Measurements from ENCODE around the gene MTHFD2L. TPM values are rescaled to one million over a fixed set of nuclear protein-coding genes. Genes with fewer than 3 reads are reported as not detected.
"Not testable (repeated sequence)": the region's sequence is repeated elsewhere in the genome, so short reads cannot be mapped to it uniquely, and the experiment has no call there.

MTHFD2L gene
- 7.1 and 8.9 TPM in 2 replicates for total RNA-seq (2014; rRNA removed; shearing (Covaris generic))

DNA sequence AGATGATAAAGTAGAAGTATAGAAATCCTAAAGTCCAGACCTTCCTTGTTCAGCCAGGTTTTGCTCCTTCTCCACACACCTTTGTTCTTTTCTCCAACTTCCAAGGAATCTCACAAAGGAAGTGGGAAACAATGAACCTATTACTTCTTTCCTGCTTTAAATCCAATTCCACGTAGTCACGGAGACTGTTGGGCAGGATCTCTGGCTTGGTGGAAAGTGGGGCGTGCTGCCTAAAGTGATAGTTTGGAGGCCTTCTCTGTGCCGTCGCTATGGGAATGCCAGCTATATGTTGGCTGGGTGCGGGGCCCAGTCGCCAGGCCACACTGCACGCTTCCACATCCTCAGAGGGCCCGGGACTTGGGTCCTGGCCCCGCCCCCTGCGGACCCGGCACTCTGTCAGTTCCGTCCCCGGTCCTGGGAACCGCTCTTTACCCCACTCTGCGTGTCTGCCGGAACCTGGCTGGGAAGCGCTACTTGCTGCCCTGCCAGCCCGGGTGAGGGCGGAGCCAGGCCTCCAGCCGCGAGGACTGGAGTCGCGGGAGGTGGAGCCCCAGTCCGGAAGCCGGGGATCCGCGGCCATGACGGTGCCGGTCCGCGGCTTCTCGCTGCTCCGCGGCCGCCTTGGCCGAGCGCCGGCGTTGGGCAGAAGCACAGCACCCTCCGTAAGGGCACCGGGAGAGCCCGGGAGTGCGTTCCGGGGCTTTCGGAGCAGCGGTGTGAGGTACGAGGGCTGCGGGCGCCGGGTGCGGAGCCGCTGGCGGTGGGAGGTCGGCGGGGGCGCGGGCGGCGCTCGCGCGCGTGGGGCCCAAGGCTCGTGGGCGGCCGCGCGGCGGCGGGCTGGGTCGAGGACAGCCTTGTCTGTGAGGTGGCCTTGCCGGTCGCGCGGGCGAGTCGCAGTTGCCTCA, at the start of gene MTHFD2L:
MTHFD2L (plus strand) TSS at position 558 of the 905 bp plus-strand sequence; CDS start at position 579, 21 bp downstream.
- peak; percentile 86 for DNase-seq (ENCODE audit: low spot score)

DNA sequence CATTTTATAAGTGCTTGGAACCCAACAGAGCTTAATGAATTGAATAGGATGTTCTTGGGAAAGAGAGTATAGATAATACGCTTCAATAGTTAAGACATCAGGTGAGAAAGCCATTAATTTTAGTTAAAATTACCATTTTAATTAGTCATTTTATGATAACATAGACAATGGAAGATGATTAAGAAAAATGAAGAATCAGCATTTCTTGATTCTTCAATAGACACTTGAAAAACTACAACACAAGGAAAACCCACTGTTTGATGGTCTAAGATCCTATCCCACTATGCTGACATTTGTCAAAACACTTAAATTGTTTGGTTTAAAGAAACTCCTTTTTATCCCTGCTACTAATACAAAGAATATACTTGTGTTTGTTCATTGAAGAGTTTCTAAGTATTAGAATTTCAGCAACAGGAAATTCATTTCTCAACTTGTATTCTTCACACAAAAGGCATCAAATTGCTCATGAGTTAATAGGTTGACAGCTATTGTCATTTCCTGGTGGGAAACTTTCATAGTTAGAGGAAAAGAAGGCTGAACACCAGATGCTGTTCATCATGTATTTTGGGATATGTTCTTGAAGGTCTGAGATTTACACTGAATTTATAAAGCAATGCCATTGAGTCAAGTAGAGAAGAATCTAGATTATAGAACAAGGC, 49.3 kb upstream of the MTHFD2L start:
- DNase-seq (ENCODE audit: low spot score): no peak

DNA sequence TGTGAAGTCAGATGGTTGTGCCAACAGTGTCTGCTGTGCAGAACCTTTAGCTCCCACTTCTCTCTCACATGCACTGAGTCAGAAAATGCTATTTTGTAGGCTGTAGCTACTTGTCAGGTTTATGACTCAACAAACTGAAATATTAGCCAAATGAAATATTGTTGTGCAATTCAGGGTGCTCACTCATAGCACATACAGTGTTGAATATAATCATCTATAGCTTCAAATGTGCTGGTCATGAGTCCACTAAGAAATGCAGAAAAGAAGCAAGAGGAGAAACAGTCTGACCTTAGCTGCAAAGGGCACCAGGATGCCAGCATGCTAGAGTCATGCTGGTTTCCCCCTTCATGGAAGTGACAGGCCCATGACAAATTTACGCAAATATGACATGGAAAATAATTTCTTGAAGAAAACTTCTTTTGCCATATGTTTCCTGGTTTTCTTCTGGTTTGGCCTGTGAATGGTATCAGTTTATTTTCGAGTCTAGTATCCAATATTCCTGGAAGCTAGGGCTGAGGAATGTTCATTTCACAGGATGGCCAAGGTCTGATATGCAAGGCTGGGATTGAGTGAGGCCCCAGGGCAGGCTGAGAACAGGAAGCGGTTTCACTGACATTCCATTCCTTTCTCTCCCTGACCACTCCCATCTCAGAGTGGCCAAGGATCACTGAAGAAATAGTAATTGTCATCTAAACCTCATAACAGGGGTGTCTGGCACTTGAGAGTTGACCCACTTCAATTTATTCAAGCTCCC, 48.6 kb upstream of the MTHFD2L start:
- peak; percentile 95 for DNase-seq (ENCODE audit: low spot score)

- DNase-seq (ENCODE audit: low spot score): peak; percentile 80
Measured at GRCh38 chr4:74109870-74110605, 47.9 kb upstream of the MTHFD2L start.

DNA sequence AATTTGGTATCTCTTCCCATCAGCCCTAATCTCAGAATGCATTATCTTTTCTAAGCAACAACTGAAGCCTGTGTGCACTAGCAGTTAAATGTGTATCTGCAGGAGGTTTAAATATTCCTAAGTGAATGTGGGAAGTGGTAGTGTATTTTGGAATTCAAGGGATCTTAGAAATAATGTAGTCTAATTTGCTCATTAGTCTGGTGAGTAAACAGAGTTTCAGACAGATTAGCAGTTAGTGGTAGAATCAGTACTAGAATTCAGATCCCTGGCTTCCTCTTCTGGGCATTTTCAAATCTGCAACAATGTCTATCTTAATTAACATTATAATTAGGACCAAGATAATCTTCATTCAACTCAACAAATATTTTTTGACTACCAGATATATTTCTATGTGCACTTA, 47.2 kb upstream of the MTHFD2L start:
- no peak for DNase-seq (ENCODE audit: low spot score)

- DNase-seq (ENCODE audit: low spot score): no peak
Measured at GRCh38 chr4:74111306-74111975, 46.5 kb upstream of the MTHFD2L start.

DNA sequence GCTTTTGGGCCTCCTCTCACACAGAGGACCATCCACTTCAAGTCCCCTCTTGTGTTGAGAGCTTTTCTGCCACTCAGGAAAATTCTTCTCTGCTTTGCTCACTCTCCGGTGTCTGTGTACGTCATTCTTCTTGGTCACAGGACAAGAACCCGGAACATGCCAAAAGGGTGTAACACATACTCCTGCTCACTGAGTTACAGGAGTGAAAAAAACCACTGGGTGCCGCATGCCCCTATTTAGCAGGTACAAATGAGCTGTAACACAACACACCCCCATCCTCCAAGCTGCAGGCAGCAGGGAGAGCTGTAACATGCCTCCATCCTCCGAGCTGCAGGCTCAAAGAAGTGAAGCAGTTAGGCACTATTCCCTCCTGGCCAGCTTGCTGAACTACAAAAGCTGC, 45.9 kb upstream of the MTHFD2L start:
- no peak for DNase-seq (ENCODE audit: low spot score)

GRCh38 chr4:74112399-74113105, 45.4 kb upstream of the MTHFD2L start:
- no peak for DNase-seq (ENCODE audit: low spot score)

GRCh38 chr4:74114234-74114633, 43.7 kb upstream of the MTHFD2L start:
- DNase-seq (ENCODE audit: low spot score): peak; percentile 32

DNA sequence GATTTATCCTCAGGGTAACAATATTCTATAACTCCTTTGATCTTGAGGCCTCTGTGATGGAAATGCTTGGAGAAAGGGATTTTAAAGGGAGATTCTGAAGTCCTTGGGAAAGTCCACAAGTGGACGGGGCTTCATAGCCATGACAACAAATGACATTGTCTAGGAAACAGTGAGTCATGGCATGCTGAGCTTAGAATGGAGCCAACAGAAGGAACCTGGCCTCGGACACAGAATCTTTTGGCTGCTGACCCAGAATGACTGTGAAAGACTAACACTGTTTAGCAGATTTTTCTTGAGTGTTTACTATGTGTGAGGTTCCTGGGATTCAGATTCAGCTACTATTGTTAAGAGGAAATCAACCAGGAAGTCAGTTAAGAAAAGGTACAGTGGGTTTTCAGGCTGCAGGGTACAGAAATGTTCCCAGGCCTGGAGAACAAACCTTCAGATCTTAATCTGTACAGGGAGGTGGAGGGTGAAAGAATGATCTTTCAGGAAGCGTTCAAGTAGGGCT, 40.8 kb upstream of the MTHFD2L start:
- peak; percentile 76 for DNase-seq (ENCODE audit: low spot score)

- no peak for DNase-seq (ENCODE audit: low spot score)
Measured at GRCh38 chr4:74118600-74119338, 39.1 kb upstream of the MTHFD2L start.

GRCh38 chr4:74120086-74120485, 37.8 kb upstream of the MTHFD2L start:
- DNase-seq (ENCODE audit: low spot score): no peak

DNA sequence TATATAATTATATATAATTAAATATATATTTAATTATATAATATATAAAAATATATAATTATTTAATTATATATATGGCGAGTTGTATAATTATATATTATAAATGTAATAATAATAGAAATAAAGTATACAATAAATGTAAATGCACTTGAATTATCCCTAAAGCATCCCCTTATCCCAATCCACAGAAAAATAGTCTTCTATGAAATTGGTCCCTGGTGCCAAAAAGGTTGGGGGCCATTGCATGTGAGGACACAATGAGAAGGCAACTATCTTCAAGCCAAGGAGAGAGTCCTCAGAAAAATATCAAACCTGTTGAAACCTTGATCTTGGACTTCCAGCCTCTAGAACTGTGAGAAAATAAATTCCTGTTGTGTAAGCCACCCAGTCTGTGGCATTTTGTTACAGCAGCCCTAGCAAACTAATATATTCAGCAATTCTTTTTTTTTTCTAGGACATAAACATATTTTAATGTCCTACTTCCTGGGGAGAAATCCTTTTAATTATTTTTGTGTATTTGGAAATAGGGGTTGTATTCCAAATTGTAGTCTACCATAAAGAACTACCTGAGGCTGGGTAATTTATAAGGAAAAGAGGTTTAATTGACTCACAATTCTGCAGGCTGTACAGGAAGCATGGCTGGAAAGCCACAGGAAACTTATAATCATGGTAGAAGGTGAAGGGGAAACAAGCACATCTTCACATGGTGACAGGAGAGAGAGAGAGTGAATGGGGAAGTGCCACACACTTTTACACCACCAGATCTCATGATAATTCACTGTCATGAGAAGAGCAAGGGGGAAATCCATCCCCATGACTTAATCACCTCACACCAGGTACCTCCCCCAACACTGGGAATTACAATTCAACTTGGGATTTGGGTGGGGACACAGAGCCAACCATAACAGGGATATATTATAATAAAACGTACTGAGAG, 36.0 kb upstream of the MTHFD2L start:
- DNase-seq (ENCODE audit: low spot score): no peak

DNA sequence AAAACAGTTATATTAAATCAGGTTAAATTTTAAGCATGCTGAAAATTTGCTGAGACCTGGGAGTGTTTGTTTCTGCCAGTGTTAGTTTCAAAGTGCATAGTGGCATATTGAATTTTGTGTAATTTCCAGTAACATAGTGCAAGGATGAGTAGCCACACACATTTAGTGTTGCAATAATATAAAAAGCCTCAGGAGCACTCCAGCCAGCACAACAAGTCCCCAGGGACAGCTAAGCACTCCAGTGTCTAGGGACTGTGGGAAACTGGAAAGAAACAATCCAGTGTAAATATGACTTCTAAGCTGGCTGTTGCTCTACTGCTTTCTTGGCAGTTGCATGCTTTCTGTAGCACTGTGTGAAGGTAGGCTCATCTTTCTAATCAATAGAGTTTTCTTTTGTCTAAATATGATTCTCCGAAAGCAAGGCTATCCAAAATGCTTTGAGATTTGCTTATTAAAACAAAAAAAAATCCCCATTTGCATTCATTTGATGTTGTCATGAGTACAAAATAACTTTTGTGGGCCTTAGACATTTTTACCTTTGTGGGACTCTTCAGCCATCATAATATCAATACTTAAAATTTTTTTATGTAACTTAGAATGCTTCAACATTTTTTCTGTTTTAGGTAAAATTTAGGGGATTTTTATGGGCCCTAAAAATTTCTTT, 34.7 kb upstream of the MTHFD2L start:
- DNase-seq (ENCODE audit: low spot score): no peak

GRCh38 chr4:74125029-74125428, 32.9 kb upstream of the MTHFD2L start:
- DNase-seq (ENCODE audit: low spot score): no peak

DNA sequence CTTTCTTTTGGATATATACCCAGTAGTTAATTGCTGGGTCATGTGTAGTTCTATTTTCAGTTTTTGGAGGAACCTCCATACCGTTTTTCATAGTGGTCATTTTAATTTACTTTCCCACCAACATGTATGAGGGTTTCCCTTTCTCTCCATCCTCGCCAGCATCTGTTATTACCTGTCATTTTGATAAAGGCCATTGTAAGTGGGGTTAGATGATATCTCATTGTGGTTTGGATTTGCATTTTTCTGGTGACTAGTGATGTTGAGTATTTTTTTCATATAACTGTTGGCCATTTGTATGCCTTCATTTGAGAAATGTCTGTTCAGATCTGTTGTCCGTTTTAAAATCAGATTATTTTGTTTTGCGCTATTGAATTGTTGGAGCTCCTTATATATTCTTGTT, 30.2 kb upstream of the MTHFD2L start:
- DNase-seq (ENCODE audit: low spot score): no peak

GRCh38 chr4:74130843-74131242, 27.1 kb upstream of the MTHFD2L start:
- not testable (repeated sequence) for DNase-seq (ENCODE audit: low spot score)

- not testable (repeated sequence) for DNase-seq (ENCODE audit: low spot score)
Measured at GRCh38 chr4:74132188-74132587, 25.7 kb upstream of the MTHFD2L start.
